ENCODE data around the gene UPK2. TPM values are rescaled to one million over a fixed set of nuclear protein-coding genes. Genes with fewer than 3 reads are reported as not detected.
"Not testable (repeated sequence)": the region's sequence is repeated elsewhere in the genome, so short reads cannot be mapped to it uniquely, and the experiment has no call there.

UPK2 gene
- total RNA-seq, 1 experiment from 2014 or later = 3.5 TPM

DNA sequence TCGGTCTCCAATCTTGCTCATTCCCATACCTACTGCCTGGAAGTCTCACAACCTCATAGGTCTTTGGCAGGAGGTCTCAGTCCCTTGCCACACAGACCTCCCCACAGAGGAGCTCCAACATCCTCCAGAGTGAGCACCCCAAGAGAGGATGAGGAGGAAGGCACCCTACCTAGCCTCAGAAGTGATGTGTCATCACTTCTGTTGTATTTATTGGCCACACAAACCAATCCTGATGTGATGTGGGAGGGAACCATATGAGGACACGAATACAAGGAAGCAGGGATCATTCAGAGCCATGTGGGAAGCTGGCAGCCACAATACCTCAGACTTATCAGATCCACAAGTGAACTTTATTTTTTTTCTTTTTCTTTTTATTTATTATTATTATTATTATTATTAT is 9.0 kb upstream of the UPK2 start:
- TF ChIP-seq, protein P1, sequence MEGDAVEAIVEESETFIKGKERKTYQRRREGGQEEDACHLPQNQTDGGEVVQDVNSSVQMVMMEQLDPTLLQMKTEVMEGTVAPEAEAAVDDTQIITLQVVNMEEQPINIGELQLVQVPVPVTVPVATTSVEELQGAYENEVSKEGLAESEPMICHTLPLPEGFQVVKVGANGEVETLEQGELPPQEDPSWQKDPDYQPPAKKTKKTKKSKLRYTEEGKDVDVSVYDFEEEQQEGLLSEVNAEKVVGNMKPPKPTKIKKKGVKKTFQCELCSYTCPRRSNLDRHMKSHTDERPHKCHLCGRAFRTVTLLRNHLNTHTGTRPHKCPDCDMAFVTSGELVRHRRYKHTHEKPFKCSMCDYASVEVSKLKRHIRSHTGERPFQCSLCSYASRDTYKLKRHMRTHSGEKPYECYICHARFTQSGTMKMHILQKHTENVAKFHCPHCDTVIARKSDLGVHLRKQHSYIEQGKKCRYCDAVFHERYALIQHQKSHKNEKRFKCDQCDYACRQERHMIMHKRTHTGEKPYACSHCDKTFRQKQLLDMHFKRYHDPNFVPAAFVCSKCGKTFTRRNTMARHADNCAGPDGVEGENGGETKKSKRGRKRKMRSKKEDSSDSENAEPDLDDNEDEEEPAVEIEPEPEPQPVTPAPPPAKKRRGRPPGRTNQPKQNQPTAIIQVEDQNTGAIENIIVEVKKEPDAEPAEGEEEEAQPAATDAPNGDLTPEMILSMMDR (IDR thresholded peaks at IDR 0.05; ENCODE audit: unreplicated experiment) = no peak
- no TSS peak for BruUV-seq (replicated peaks)
- intact Hi-C loops (cut with micrococcal nuclease; ENCODE audit: unreplicated experiment) = no loop called here
- Mint-ChIP-seq H3K36me3 (ENCODE audit: insufficient read depth, unreplicated experiment) (no peaks in the 10 kb centered on the region), H3K4me1 (ENCODE audit: low read depth, unreplicated experiment) (no peaks in the 10 kb centered on the region), H3K27ac (ENCODE audit: unreplicated experiment) (no peak overlapping the region), H3K4me3 (ENCODE audit: low read depth, unreplicated experiment) (no peak overlapping the region), H3K27me3 (ENCODE audit: unreplicated experiment) (peaks cover 7% of the 10 kb centered on the region), H3K9me3 (ENCODE audit: low read depth, unreplicated experiment) (no peaks in the 10 kb centered on the region)
- CTCF ChIA-PET = no interaction called here
- DNase-seq = no peak

DNA sequence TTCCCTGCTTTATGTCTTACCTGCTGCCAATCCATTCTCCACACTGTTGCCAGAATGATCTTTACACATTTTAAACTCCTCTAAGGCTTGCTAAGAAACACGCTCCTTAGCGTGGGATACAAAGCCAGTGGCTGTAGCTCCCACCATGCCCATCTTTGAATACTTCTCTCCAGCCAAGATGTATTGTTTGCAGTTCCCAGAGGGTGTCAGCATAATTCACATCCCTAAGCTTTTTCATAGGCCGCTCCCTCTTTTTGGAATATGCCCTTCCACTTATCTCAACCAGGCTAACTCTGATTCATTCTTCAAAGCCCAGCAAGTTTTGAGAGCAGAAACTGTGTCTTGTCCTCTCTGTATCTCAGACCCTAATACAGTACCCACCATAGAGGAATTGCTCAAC is 8.1 kb upstream of the UPK2 start:
- Mint-ChIP-seq H3K27ac (ENCODE audit: unreplicated experiment) (no peak overlapping the region), H3K4me3 (ENCODE audit: low read depth, unreplicated experiment) (no peak overlapping the region), H3K27me3 (ENCODE audit: unreplicated experiment) (peaks cover 7% of the 10 kb centered on the region), H3K36me3 (ENCODE audit: insufficient read depth, unreplicated experiment) (no peaks in the 10 kb centered on the region), H3K9me3 (ENCODE audit: low read depth, unreplicated experiment) (no peaks in the 10 kb centered on the region), H3K4me1 (ENCODE audit: low read depth, unreplicated experiment) (no peaks in the 10 kb centered on the region)
- intact Hi-C loops (cut with micrococcal nuclease; ENCODE audit: unreplicated experiment) = no loop called here
- CTCF ChIA-PET = no interaction called here
- BruUV-seq (replicated peaks) = no TSS peak
- no peak for DNase-seq
- TF ChIP-seq, protein P1 (IDR thresholded peaks at IDR 0.05; ENCODE audit: unreplicated experiment) = no peak

DNA sequence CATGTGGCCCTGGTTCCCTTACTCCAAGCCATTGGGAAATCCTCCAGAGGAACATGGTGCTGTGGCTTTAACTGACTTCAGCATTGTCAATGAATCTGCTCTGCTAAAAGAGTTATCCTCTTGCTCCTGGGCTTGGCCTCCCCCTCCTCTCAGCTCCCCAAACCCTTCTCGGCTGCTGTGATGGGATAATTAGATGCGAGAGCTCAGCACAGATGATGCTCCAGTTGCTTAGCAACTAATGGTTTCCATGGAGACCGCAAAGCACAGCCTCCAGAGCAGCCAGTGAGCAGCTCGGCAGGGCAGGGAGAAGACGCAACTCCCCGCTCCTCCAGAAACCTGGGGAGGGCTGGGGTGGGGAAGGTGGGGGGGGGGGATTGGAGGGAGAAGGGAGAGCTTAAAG is 2.8 kb upstream of the UPK2 start:
- Mint-ChIP-seq H3K36me3 (ENCODE audit: insufficient read depth, unreplicated experiment) (no peaks in the 10 kb centered on the region), H3K27ac (ENCODE audit: unreplicated experiment) (no peak overlapping the region), H3K4me3 (ENCODE audit: low read depth, unreplicated experiment) (no peak overlapping the region), H3K9me3 (ENCODE audit: low read depth, unreplicated experiment) (no peaks in the 10 kb centered on the region), H3K27me3 (ENCODE audit: unreplicated experiment) (peaks cover 7% of the 10 kb centered on the region), H3K4me1 (ENCODE audit: low read depth, unreplicated experiment) (peaks cover 10% of the 10 kb centered on the region)
- DNase-seq = no peak
- intact Hi-C loops (cut with micrococcal nuclease; ENCODE audit: unreplicated experiment) = loop anchor here (10.0 kb wide), 1 partner anchor 268 kb away; no protein-coding TSS in a partner anchor
- CTCF ChIA-PET = interaction anchor here (0.6 kb wide), 1 partner anchor 157 kb away, joined by 4 read pairs; no protein-coding TSS in a partner anchor
- no TSS peak for BruUV-seq (replicated peaks)
- TF ChIP-seq, protein P1 (IDR thresholded peaks at IDR 0.05; ENCODE audit: unreplicated experiment) = no peak

DNA sequence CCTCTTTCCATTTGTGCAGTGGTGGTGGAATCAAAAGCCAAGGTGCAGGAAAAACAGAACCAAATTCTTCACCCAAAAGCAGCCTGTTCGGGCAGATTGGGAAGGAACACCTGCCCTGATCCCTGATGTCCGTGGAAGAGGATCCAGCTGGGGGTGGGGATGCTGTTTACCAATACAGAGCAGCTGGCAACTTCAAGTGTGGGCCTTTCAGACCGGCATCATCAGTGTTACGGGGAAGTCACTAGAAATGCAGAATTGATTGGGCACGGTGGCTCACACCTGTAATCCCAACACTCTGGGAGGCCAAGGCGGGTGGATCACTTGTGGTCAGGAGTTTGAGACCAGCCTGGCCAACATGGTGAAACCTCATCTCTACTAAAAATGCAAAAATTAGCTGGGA is 2.1 kb upstream of the UPK2 start:
- H3K9me3 Mint-ChIP-seq (ENCODE audit: low read depth, unreplicated experiment); H3K27ac Mint-ChIP-seq (ENCODE audit: unreplicated experiment); CTCF ChIA-PET; H3K36me3 Mint-ChIP-seq (ENCODE audit: insufficient read depth, unreplicated experiment); H3K4me3 Mint-ChIP-seq (ENCODE audit: low read depth, unreplicated experiment); BruUV-seq (replicated peaks); DNase-seq: not testable (repeated sequence)
- peaks cover 10% of the 10 kb centered on the region for H3K4me1 Mint-ChIP-seq (ENCODE audit: low read depth, unreplicated experiment)
- intact Hi-C loops (cut with micrococcal nuclease; ENCODE audit: unreplicated experiment) = loop anchor here (10.0 kb wide), 1 partner anchor 269 kb away; no protein-coding TSS in a partner anchor
- H3K27me3 Mint-ChIP-seq (ENCODE audit: unreplicated experiment) = peaks cover 14% of the 10 kb centered on the region

DNA sequence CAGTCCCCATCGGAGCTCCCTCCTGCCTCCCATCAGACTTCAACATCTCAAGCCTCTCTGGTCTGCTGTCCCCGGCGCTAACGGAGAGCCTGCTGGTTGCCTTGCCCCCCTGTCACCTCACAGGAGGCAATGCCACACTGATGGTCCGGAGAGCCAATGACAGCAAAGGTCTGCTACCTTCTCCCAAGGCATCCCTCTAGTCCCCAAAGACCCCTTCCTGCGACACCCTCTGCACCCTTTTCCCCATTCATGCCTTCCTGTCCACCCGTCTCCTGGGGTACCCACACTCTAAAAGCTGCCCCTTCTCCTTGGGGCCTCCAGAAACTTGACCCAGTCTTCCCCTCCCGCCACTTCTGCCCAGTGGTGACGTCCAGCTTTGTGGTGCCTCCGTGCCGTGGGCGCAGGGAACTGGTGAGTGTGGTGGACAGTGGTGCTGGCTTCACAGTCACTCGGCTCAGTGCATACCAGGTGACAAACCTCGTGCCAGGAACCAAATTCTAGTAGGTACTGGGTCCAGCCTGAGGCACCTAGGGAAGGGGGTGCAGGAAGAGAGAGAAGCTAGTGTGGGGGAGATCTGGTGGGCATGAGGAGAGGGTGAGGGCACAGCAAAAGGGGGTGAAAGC is 860 bp downstream of the UPK2 start:
- Mint-ChIP-seq H3K9me3 (ENCODE audit: low read depth, unreplicated experiment) (no peaks in the 10 kb centered on the region), H3K4me1 (ENCODE audit: low read depth, unreplicated experiment) (peaks cover 10% of the 10 kb centered on the region), H3K27me3 (ENCODE audit: unreplicated experiment) (peaks cover 29% of the 10 kb centered on the region), H3K4me3 (ENCODE audit: low read depth, unreplicated experiment) (no peak overlapping the region), H3K27ac (ENCODE audit: unreplicated experiment) (no peak overlapping the region), H3K36me3 (ENCODE audit: insufficient read depth, unreplicated experiment) (no peaks in the 10 kb centered on the region)
- DNase-seq = no peak
- TF ChIP-seq, protein P1 (IDR thresholded peaks at IDR 0.05; ENCODE audit: unreplicated experiment) = no peak
- BruUV-seq (replicated peaks) = no TSS peak
- intact Hi-C loops (cut with micrococcal nuclease; ENCODE audit: unreplicated experiment) = loop anchor here (1.0 to 10.0 kb wide), 3 partner anchors 28 to 272 kb away; no protein-coding TSS in a partner anchor
- CTCF ChIA-PET = interaction anchor here (0.6 kb wide), 1 partner anchor 267 kb away, joined by 4 read pairs; no protein-coding TSS in a partner anchor
